ENCODE measurements around the gene LZTFL1. TPM values are rescaled to one million over a fixed set of nuclear protein-coding genes. Genes with fewer than 3 reads are reported as not detected.
A peak's percentile ranks its signal among the peaks of the same experiment; 100 is the strongest.

Gene LZTFL1
- 10 to 100 TPM; 52.4 to 64.8 (median 64.4) TPM for polyA plus RNA-seq (ENCODE audit: insufficient read length in 4 of 4)

- DNase-seq (ENCODE audit: low read depth in 4 of 4, low spot score in 3 of 4) = peak; percentile 91 to 95 (median 92)
Measured at GRCh38 chr3:45841757-45842491, at the start of gene LZTFL1. Gene LZTFL1, minus strand, starts transcription at chr3:45842119. Its CDS starts 128 bp downstream, at chr3:45841991.

GRCh38 chr3:45890405-45890804, 48.5 kb upstream of the LZTFL1 start:
- peak in 3 of 4 donors; percentile 4 to 7 (median 5) for DNase-seq (ENCODE audit: low read depth in 4 of 4, low spot score in 3 of 4)

- DNase-seq (ENCODE audit: low read depth in 4 of 4, low spot score in 3 of 4) = no peak
Measured at GRCh38 chr3:45889337-45889736, 47.4 kb upstream of the LZTFL1 start.

- DNase-seq (ENCODE audit: low read depth in 4 of 4, low spot score in 3 of 4) = no peak
Measured at GRCh38 chr3:45887759-45888511, 46.0 kb upstream of the LZTFL1 start.

GRCh38 chr3:45887285-45887684, 45.4 kb upstream of the LZTFL1 start:
- no peak for DNase-seq (ENCODE audit: low read depth in 4 of 4, low spot score in 3 of 4)

- no peak for DNase-seq (ENCODE audit: low read depth in 4 of 4, low spot score in 3 of 4)
Measured at GRCh38 chr3:45885979-45886705, 44.2 kb upstream of the LZTFL1 start, which contains the start of gene CCR9. Gene CCR9, plus strand, starts transcription at chr3:45886543. Its CDS starts 8,391 bp downstream, at chr3:45894934.

- DNase-seq (ENCODE audit: low read depth in 4 of 4, low spot score in 3 of 4) = no peak
Measured at GRCh38 chr3:45884368-45885201, 42.7 kb upstream of the LZTFL1 start.

- DNase-seq (ENCODE audit: low read depth in 4 of 4, low spot score in 3 of 4) = no peak
Measured at GRCh38 chr3:45881078-45882022, 39.4 kb upstream of the LZTFL1 start.

GRCh38 chr3:45880725-45881077, 38.8 kb upstream of the LZTFL1 start:
- DNase-seq (ENCODE audit: low read depth in 4 of 4, low spot score in 3 of 4) = no peak

GRCh38 chr3:45878124-45878523, 36.2 kb upstream of the LZTFL1 start:
- DNase-seq (ENCODE audit: low read depth in 4 of 4, low spot score in 3 of 4) = no peak

GRCh38 chr3:45874677-45875346, 32.9 kb upstream of the LZTFL1 start:
- no peak for DNase-seq (ENCODE audit: low read depth in 4 of 4, low spot score in 3 of 4)

- no peak for DNase-seq (ENCODE audit: low read depth in 4 of 4, low spot score in 3 of 4)
Measured at GRCh38 chr3:45873638-45874037, 31.7 kb upstream of the LZTFL1 start.

GRCh38 chr3:45873036-45873435, 31.1 kb upstream of the LZTFL1 start:
- no peak for DNase-seq (ENCODE audit: low read depth in 4 of 4, low spot score in 3 of 4)

- DNase-seq (ENCODE audit: low read depth in 4 of 4, low spot score in 3 of 4) = no peak
Measured at GRCh38 chr3:45872569-45872968, 30.6 kb upstream of the LZTFL1 start.

GRCh38 chr3:45871780-45872179, 29.9 kb upstream of the LZTFL1 start:
- DNase-seq (ENCODE audit: low read depth in 4 of 4, low spot score in 3 of 4) = no peak

GRCh38 chr3:45870099-45870498, 28.2 kb upstream of the LZTFL1 start:
- DNase-seq (ENCODE audit: low read depth in 4 of 4, low spot score in 3 of 4) = no peak

- no peak for DNase-seq (ENCODE audit: low read depth in 4 of 4, low spot score in 3 of 4)
Measured at GRCh38 chr3:45869638-45870037, 27.7 kb upstream of the LZTFL1 start.

- no peak for DNase-seq (ENCODE audit: low read depth in 4 of 4, low spot score in 3 of 4)
Measured at GRCh38 chr3:45868650-45869049, 26.7 kb upstream of the LZTFL1 start.

- no peak for DNase-seq (ENCODE audit: low read depth in 4 of 4, low spot score in 3 of 4)
Measured at GRCh38 chr3:45868213-45868612, 26.3 kb upstream of the LZTFL1 start.

Measured in right renal pelvis (tissue), 4 donors.